Thyroid gland (tissue), 4 donors: Measurements from ENCODE around the gene NUPR2. TPM values are rescaled to one million over a fixed set of nuclear protein-coding genes. Genes with fewer than 3 reads are reported as not detected.
"Not testable (repeated sequence)": the region's sequence is repeated elsewhere in the genome, so short reads cannot be mapped to it uniquely, and the experiment has no call there.

Experiments
- DNase-seq, 2 donors: peaks; one replicate each; pipeline ENCODE4 v3.0.0-alpha.2; 2019
- H3K27ac ChIP-seq, 3 donors: fragments of 200-600 bp; sonication (generic); 1 replicate in 2 of 3; 2 replicates in 1 of 3; pipeline ENCODE4 v1.5.1; 2016 to 2019; ENCODE audit warnings: mild to moderate bottlenecking in 1 of 3, moderate library complexity in 1 of 3
- H3K27me3 ChIP-seq: fragments of 200-600 bp; sonication (generic); one replicate; pipeline ENCODE4 v1.5.1; 2019
- H3K36me3 ChIP-seq, 2 donors: fragments of 200-600 bp; sonication (generic); one replicate each; pipeline ENCODE4 v1.5.1; 2016 to 2019
- H3K4me1 ChIP-seq, 2 donors: fragments of 200-600 bp; sonication (generic); one replicate each; pipeline ENCODE4 v1.5.1; 2017 to 2019
- H3K4me3 ChIP-seq, 3 donors: fragments of 200-600 bp; sonication (generic); replicated peaks in 1 of 3; 1 replicate in 2 of 3; 2 replicates in 1 of 3; pipeline ENCODE4 v1.5.1; 2016; ENCODE audit warnings: mild to moderate bottlenecking in 1 of 3
- H3K9me3 ChIP-seq: fragments of 200-600 bp; sonication (generic); one replicate; pipeline ENCODE4 v1.5.1; 2017
- CTCF ChIP-seq, 6 experiments: fragments of 200-600 bp in 3 of 6; fragments of 450-650 bp in 3 of 6; sonication (generic) in 3 of 6; IDR thresholded peaks; one replicate each; pipeline ENCODE4 v1.5.1; 2016 to 2019; ENCODE audit warnings: antibody characterized with exemption in 6 of 6, mild to moderate bottlenecking in 2 of 6, inconsistent platforms in 1 of 6, moderate library complexity in 1 of 6
- POLR2A ChIP-seq, 2 donors: fragments of 450-650 bp; IDR thresholded peaks; one replicate each; pipeline ENCODE4 v1.6.1; 2017; ENCODE audit warnings: antibody characterized with exemption in 2 of 2, mild to moderate bottlenecking in 2 of 2, moderate library complexity in 1 of 2
- WGBS, 2 donors: methylation state at CpG; one replicate each; pipeline ENCODE4 v1.1.5; 2017; 5-methylcytosine and 5-hydroxymethylcytosine counted together
- intact Hi-C: fragments of 100-400 bp; cut with DNase I; formaldehyde crosslinking; loops from one replicate; pipeline ENCODE4 v1.15.1; 2023
- total RNA-seq, 4 donors: library from RNA; depleted of rRNA; stranded (reverse); fragments of >200 nt; gene quantifications; one replicate each; pipeline ENCODE4 v1.2.3, GENCODE V29; 2016

Gene NUPR2
- total RNA-seq, 4 donors from 2014 or later: 26.3 to 38.5 (median 34.5) TPM

- Histone ChIP-seq H3K27ac (no peak overlapping the region), H3K9me3 (no peaks in the 10 kb centered on the region), H3K4me1 (peaks cover 9 to 14% of the 10 kb centered on the region in 2 donors), H3K4me3 (no peak overlapping the region), H3K27me3 (no peaks in the 10 kb centered on the region), H3K36me3 (peaks cover 0 to 4% of the 10 kb centered on the region in 2 donors)
- TF ChIP-seq POLR2A (IDR thresholded peaks at IDR 0.05): no peak
- intact Hi-C loops: no loop called here
- 69 to 71% methylated on average over 5 to 7 of the region's 7 CpGs for WGBS, 2 donors
- no peak for DNase-seq
These were observed 29.5 kb downstream of the NUPR2 start for GRCh38 chr7:56086761-56087160.

GRCh38 chr7:56083150-56083785, 32.9 kb downstream of the NUPR2 start:
- H3K27ac ChIP-seq: no peak overlapping the region
- TF ChIP-seq POLR2A (IDR thresholded peaks at IDR 0.05) (no peak), CTCF (IDR thresholded peaks at IDR 0.05) (no peak)
- intact Hi-C loops: no loop called here
- peak; percentile 89 to 93 for DNase-seq
- WGBS, 2 donors: 27 to 31% methylated on average over 9 to 13 of the region's 13 CpGs
- no peaks in the 10 kb centered on the region for H3K27me3 ChIP-seq
- peaks cover 0 to 4% of the 10 kb centered on the region in 2 donors for H3K36me3 ChIP-seq
- no peak overlapping the region for H3K4me3 ChIP-seq
- peaks cover 17 to 20% of the 10 kb centered on the region in 2 donors for H3K4me1 ChIP-seq
- H3K9me3 ChIP-seq: no peaks in the 10 kb centered on the region

DNA sequence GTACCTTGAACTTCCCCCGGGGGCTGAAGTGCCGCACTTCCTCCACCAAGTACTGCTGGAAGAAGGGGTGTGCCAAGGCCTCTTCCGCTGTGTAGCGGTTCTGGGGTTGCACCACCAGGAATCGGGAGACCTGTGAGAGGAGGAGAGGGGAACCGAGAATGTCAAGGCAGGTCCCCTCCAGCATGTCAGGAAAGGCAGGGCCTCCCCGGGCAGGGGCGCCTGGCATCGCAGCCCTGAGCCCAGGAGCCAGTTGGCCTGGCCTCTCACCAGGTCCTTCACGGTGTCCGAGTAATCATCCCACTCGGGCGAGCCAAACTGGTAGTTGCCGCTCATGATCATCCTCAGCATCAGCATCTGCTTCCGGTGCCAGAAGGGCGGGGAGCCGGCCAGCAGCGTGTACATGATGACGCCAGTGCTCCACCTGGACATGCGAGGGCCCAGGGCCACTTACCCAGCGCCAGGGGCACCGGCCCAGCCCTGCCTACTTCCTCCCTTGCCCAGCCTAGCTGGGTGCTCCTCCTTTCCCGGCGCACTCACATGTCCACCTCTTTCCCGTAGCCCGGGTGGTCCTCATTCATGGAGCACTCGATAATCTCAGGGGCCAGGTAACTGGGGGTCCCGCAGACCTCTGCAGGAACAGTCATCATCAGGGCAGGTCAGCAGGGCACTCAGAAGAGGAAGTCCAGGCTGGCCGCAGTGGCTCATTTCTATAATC, 34.4 kb downstream of the NUPR2 start:
- Histone ChIP-seq H3K9me3 (no peaks in the 10 kb centered on the region), H3K27ac (no peak overlapping the region), H3K36me3 (peaks cover 0 to 4% of the 10 kb centered on the region in 2 donors), H3K27me3 (no peaks in the 10 kb centered on the region), H3K4me3 (no peak overlapping the region), H3K4me1 (peaks cover 17 to 20% of the 10 kb centered on the region in 2 donors)
- intact Hi-C loops: no loop called here
- 95 to 96% methylated on average over 23 to 29 of the region's 29 CpGs for WGBS, 2 donors
- no peak for DNase-seq
- TF ChIP-seq CTCF (IDR thresholded peaks at IDR 0.05) (no peak), POLR2A (IDR thresholded peaks at IDR 0.05) (no peak)

DNA sequence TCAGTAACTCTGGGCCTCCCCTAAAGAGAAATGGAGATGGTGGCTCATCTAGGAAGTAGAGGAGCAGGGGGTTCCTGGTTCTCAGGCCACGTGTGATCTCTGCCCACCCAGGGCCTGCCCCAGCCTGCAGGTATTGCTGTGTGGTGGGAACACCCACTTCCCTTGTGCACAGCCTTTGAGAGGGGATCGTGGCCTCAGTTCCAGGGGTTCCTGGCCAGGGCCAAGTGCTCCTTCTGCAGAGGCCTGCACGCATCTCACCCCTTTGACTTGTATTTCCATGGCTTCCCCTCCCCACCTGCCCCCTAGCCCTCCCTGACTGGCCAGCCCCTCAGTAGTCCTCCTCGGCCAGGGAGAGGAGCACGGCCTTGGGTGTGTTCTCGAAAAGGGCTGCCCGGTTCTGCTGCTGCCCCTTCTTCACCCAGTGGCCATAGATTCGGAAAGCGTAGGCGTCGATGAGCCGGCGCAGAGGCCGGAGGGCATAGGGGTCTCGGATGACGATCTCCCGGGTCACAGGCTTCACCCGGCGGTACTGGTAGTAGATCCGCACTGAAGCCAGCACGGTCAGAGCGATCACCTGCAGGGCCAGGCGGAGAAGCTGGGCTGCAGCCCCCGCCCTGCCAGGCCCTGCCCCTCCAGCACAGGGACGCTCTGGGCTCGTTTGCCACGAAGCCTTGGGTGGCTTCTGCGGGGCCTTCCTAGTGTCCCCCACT, 35.3 kb downstream of the NUPR2 start:
- H3K9me3 ChIP-seq, intact Hi-C loops, H3K36me3 ChIP-seq, H3K27me3 ChIP-seq, DNase-seq, H3K4me3 ChIP-seq, H3K27ac ChIP-seq: not testable (repeated sequence)
- peaks cover 17 to 20% of the 10 kb centered on the region in 2 donors for H3K4me1 ChIP-seq
- 94 to 96% methylated on average over 6 to 20 of the region's 28 CpGs for WGBS, 2 donors

GRCh38 chr7:56079450-56080185, 36.6 kb downstream of the NUPR2 start:
- H3K4me3 ChIP-seq: no peak overlapping the region
- H3K4me1 ChIP-seq: peaks cover 18 to 20% of the 10 kb centered on the region in 2 donors
- peak overlapping the region in 2 of 3 donors; percentile 52 to 73 for H3K27ac ChIP-seq
- peak; percentile 50 to 71 for DNase-seq
- 60 to 61% methylated on average over 12 of the region's 12 CpGs for whole genome bisulfite sequencing, 2 donors
- no peaks in the 10 kb centered on the region for H3K36me3 ChIP-seq
- TF ChIP-seq CTCF (IDR thresholded peaks at IDR 0.05): peak in 3 of 6 experiments; percentile 33 to 61 (median 37)
- no peak for TF ChIP-seq POLR2A (IDR thresholded peaks at IDR 0.05)
- no peaks in the 10 kb centered on the region for H3K9me3 ChIP-seq
- intact Hi-C loops: loop anchor here (10.0 kb wide), 1 partner anchor 195 kb away; the partner anchor contains the start of gene ZNF713
- no peaks in the 10 kb centered on the region for H3K27me3 ChIP-seq
